GM18498 (cell line): ENCODE results near the gene HIBADH.
A peak's percentile ranks its signal among the peaks of the same experiment; 100 is the strongest.

Experiments used
- ATAC-seq: cut with Tn5 transposase; IDR thresholded peaks from one replicate; pipeline ENCODE4 v1.9.1; 2021; ENCODE audit warnings: mild to moderate bottlenecking, moderate library complexity; ENCODE audit not compliant: unreplicated experiment

Gene HIBADH

DNA sequence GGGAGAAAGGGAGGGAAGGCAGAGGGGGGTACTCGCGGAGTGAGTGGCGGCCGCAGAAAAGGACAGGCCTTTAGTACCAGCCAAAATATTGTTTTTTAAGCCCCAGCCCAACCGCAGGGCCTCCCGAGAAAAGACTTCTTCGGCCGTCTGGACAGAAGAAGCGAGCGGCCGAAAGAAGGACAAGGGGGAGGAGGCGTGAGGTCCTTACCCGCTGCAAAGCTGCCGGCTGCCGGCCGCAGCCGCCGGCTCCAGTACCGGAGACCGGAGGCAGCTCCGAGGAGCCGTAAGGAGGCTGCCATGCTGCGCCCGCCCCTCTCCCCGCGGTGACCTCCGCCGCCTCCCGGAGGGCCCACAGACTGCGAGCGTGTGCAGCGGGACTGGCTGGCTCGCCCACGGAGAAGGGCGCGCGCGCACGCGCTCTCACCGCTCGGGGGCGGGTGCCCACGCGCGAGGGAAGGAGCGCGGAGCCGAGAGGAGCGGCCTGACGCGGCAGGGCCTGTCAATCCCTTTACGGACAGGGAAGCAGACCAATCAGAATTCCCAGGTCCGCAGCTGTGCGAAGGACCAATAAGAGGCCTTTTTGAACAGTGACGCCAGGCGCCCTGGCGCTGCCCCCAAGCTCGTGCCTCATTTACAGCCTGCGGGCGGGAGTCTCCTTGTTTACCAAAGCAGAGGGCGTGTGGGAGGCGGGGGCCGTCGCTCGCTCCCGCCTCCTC is at the start of gene HIBADH:
Gene HIBADH (minus strand): TSS at position 394 of the 716 bp plus-strand sequence. CDS start 95 bp downstream, at position 299.
- ATAC-seq = peak; percentile 99

GRCh38 chr7:27712217-27712616 is 49.5 kb upstream of the HIBADH start:
- no peak for ATAC-seq

- no peak for ATAC-seq
Measured at GRCh38 chr7:27709137-27710075, 46.7 kb upstream of the HIBADH start.

- ATAC-seq = no peak
Measured at GRCh38 chr7:27708485-27708884, 45.8 kb upstream of the HIBADH start.

GRCh38 chr7:27705200-27705594 is 42.5 kb upstream of the HIBADH start:
- no peak for ATAC-seq

- ATAC-seq = no peak
Measured at GRCh38 chr7:27704422-27705199, 41.9 kb upstream of the HIBADH start.

DNA sequence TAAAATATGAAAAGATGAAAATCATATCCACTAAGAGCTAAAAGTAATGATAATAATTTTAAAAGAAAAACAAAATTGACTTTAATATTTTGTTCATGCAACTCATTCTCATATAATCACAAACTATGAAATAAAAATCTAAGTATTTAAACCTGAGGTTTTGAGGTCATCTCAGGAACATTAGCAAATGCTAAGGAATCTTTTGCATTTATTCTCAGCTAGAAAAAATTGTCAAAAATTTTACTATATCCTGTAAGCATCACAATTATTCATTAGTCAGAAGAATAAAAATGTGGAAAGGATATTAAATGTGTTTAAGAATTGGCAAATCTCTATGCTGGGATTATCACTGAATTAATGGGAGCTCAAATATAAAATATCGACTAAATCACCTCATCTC is 40.5 kb upstream of the HIBADH start:
- no peak for ATAC-seq

- ATAC-seq = no peak
Measured at GRCh38 chr7:27700501-27700900, 37.8 kb upstream of the HIBADH start.

GRCh38 chr7:27699751-27700150 is 37.1 kb upstream of the HIBADH start:
- no peak for ATAC-seq

DNA sequence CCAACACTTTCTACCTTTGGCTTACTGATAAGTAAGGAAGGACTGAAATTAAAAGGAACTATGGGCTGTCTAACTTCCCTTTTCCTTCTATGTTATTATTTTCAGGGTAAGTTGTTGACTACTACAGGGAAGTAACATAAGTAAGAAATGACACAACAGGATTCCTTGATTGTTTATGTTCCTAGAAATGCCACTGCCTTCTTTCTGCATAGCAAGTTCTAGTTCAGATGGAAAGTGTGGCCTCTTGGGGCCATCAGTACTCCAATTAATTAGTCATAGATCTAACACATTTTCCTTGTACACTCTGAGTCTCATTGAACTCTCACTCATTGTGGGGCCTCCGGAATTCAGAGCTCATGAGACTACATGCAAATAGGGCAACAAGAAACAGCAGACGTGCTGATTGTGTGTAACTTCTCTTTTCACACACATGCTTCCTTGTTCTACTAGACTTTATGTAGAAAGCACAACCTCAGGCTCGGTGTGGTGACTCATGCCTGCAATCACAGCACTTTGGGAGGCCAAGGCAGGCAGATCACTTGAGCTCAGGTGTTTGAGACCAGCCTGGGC is 35.3 kb upstream of the HIBADH start:
- peak; percentile 73 for ATAC-seq

DNA sequence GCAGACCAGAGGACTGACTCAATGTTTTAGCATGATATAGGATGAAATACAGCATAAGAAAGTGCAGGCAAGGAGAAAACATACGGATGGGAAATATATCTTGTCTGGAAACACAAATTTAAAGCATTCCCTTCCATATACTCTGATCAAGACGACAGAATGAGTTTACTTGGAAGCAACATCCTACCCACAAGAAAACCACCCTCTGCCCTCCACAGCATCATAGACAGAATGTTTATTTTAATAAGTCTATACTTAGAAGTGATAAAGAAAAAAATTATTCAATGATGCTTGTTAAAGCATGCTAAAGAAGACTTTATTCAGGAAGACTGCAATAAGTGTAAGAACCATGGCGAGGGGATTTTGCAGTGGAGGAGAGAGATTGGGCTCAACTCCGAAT is 32.4 kb upstream of the HIBADH start:
- ATAC-seq = no peak

DNA sequence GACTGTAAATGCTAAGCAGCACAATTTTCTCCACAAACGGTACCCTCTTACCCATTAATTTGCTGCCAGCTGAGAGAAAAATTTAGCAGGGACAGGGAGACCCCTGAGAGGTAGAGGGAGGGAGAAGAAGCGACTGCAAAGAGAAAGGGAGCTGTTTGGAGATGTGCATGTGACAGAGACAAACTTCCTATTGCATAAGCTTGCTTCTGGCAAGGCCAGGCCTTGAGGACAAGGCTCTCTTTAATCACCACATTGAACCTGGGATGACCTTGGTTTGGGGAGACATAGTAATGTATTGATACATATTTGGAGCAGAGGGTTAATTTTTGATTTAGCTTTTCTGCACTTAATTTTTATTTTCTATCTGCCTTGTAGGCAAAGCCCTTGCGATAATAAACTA is 31.1 kb upstream of the HIBADH start:
- ATAC-seq = no peak

DNA sequence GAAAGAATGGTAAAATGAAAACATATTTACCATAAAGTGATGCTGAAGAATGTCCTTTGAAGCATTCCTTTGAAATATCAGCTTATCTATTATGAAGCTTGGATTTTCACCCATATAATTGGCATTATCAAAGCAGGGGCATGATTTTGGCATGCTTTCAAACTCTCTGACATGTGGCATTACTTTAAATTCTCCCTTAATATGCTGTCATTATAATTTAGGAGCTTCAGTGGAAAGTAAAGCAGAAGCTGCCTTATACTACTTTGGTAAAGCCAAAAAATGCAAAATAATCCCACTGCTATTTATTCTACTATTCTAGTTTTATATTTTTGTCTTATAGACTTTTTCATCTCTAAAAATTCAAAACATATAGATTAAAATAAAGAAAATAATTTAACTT is 28.0 kb upstream of the HIBADH start:
- no peak for ATAC-seq

DNA sequence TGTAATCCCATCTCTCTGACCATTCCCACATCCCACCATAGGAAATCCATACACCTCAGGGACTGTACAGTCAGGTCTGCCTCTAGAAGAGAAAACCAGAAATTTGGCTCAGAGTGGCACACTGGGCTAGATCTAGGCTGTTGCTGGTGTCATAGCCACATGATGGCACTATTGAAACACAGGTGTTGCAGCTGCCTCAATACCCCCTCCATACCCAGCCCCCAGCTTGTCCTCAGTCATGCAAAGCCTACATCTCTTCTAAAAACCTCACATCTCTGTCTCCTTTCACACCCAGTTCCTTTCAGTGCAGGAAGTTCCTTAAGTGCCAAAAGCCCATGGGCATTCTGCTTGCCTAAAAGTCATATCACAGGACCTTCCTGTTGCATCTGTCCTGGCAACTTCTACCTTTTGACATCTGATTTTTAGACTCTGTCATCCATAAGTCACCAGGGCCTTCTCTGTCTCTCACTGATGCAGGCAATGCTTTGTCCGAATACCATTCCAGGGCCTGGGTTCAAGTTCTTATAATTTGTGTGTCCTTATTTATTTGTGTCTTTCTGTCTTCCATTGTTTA is 27.0 kb upstream of the HIBADH start:
- ATAC-seq = no peak

DNA sequence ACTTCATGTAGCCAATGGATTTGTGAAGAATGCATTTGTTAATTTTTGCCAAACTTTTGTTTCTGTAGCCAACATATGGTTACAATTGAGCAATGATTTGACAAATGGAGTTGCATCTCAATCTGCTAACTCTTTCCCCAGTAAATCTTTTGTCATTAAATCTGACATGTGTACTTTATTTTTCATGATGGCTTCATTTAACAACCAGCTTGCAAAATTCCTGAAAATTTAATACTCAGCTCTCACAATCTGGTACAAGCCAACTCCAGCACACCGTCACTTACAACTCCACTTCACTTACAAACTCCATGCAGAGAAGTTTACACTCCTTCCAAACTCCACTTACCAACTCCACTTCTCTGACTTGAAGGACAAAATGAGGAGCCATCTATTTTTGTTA is 26.5 kb upstream of the HIBADH start:
- no peak for ATAC-seq

GRCh38 chr7:27688646-27689045 is 26.0 kb upstream of the HIBADH start:
- no peak for ATAC-seq

DNA sequence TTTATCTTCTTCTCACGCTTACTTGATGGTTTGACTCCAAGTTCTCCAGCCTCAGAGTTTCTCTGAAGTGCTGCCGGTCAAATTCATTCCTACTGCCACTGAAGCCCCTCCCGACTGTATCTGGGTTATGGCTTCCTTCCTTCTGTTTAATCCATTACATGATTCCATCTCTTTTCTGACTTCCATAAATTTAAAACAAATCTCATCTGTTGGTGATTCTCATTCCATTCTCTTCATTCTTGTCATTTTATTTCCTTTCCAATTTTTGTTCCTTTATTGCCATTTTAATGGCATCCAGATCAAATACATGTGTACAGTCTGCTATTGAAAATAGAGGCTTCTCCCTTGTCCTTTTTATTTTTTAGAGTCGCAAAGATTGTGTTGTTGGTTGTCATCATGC is 25.4 kb upstream of the HIBADH start:
- no peak for ATAC-seq

DNA sequence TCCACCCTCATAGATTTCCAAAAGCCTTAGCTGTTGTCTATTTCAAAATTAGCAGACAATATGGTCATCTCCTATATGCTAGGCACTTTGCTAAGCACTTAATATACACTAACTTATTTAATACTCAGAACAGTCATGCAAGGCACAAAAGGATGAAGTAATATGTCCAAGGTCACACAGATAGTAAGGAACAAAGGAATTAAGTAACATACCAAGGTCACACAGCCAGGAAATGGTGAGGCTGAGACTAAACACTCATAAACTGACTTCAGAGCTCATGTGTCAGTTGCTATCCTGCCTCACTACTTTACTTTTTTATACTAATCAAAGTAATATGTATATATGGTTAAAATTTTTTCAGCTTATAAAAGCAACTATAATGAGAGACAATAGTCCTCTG is 23.6 kb upstream of the HIBADH start:
- no peak for ATAC-seq

DNA sequence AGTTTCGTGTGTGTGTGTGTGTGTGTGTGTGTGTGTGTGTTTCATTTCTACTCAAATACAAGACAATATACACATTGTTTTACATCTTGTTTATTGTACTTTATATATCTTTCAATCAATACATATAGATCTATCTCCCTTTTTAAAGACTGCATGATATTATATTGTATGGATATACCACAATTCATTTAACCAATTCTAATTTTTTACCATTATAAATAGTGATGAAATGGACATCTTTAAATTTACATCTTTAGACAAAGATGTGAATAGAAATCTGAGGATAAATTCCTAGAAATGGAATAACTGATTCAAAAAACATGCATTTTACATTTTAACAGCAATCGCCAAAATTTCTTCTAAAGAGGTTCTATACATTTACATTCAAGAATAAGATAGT is 23.2 kb upstream of the HIBADH start:
- ATAC-seq = no peak

DNA sequence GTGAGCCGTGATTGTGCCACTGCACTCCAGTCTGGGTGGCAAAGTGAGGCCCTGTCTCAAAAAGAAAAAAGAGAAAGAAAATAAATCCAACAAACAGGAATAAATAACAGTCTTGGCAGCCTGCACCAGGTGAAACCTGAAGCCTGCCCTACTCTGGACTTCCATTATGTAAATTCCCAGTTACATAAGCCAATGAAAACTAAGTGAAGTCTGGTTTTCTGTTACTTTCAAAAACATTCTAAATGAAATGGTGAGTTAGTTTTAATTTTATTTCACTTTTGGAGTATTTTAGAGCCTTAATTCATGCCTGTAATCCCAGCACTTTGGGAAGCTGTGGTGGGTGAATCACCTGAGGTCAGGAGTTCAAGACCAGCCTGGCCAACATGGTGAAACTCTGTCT is 22.5 kb upstream of the HIBADH start:
- no peak for ATAC-seq

DNA sequence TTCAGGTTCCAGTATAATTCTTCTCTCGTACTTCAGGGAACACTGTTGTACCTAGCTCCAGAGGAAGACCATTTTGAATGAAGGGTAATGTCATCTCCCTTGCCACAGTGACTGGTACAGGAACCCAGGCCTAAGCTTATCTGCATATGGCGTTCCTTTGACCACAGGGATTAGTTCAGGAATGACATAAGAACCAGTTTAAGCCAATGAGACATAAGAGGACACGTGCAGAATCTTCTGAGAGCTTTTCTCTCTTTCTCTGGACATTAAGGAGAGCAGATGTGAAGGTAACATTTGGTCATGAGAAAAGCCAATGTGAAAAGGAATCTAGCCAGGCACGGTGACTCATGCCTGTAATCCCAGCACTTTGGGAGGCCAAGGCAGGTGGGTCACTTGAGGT is 21.8 kb upstream of the HIBADH start:
- ATAC-seq = no peak
